ENCODE data around the gene MIGA2.

The MIGA2 gene

GRCh38 chr9:129098328-129098727 lies 61.9 kb downstream of the MIGA2 start:
- no peak for DNase-seq (ENCODE audit: low read depth)
- TF ChIP-seq CTCF (IDR thresholded peaks at IDR 0.05; ENCODE audit: low read length, missing control alignments), result no peak
- H3K4me3 ChIP-seq (replicated peaks; ENCODE audit: low read depth, low read length), result no peak overlapping the region

- no peak overlapping the region for H3K4me3 ChIP-seq (replicated peaks; ENCODE audit: low read depth, low read length)
- TF ChIP-seq CTCF (IDR thresholded peaks at IDR 0.05; ENCODE audit: low read length, missing control alignments), result no peak
- DNase-seq (ENCODE audit: low read depth), result no peak
Measured at GRCh38 chr9:129100383-129101169, 64.2 kb downstream of the MIGA2 start.

GRCh38 chr9:129101279-129101678 lies 64.9 kb downstream of the MIGA2 start:
- no peak for TF ChIP-seq CTCF (IDR thresholded peaks at IDR 0.05; ENCODE audit: low read length, missing control alignments)
- no peak overlapping the region for H3K4me3 ChIP-seq (replicated peaks; ENCODE audit: low read depth, low read length)
- no peak for DNase-seq (ENCODE audit: low read depth)

DNA sequence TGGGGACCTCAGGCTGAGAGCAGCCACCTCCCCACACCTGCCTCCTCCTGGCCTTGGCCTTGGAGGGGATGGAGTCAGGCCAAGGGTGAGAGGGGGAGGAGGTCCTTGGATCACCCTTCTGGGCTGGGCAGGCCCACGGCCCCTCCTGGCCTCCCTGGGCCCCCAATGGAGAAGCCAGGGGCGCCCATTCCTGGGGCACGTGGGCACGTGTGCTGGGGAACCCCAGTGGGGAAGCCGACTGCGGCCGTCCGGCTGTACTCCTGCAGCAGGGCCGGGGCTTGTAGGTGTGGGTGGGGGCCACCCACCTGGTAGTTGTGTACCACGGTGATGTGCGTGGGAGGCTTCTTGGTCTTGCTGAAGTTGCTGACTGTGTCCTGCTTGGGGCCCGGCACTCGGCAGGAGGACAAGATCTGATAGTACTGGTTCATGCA lies 65.7 kb downstream of the MIGA2 start:
- TF ChIP-seq CTCF (IDR thresholded peaks at IDR 0.05; ENCODE audit: low read length, missing control alignments), result no peak
- no peak overlapping the region for H3K4me3 ChIP-seq (replicated peaks; ENCODE audit: low read depth, low read length)
- no peak for DNase-seq (ENCODE audit: low read depth)

GRCh38 chr9:129102791-129103594 lies 66.6 kb downstream of the MIGA2 start:
- DNase-seq (ENCODE audit: low read depth), result peak; percentile 52
- TF ChIP-seq CTCF (IDR thresholded peaks at IDR 0.05; ENCODE audit: low read length, missing control alignments), result peak; percentile 66
- no peak overlapping the region for H3K4me3 ChIP-seq (replicated peaks; ENCODE audit: low read depth, low read length)

DNA sequence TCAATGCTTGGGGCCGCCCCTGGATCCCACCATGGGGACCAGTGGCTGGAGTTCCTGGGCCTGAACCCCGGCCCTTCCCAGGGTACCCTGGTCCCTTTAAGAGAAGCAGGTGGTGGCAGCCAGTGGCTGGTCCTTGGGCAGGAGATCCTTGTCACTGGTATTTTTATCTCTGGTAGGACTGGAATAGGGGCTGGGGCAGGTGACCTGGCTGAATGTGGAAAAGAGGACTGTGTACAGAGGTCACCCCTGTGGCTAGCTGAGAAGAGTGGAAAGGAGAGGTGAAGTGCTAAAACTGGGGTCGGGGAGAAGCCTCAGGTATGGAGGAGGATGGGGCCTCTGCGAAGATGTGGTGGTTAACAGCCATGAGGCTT lies 67.2 kb downstream of the MIGA2 start:
- H3K4me3 ChIP-seq (replicated peaks; ENCODE audit: low read depth, low read length), result no peak overlapping the region
- TF ChIP-seq CTCF (IDR thresholded peaks at IDR 0.05; ENCODE audit: low read length, missing control alignments), result no peak
- DNase-seq (ENCODE audit: low read depth), result no peak
